GM21723 (cell line): ENCODE results near the gene SLC17A5.
"Not testable (repeated sequence)": the region's sequence is repeated elsewhere in the genome, so short reads cannot be mapped to it uniquely, and the experiment has no call there.

Experiments used
- ATAC-seq: cut with Tn5 transposase; IDR thresholded peaks from one replicate; pipeline ENCODE4 v1.9.1; 2021; ENCODE audit warnings: mild to moderate bottlenecking, moderate library complexity; ENCODE audit not compliant: unreplicated experiment

SLC17A5 gene

GRCh38 chr6:73566954-73567591 is 86.7 kb downstream of the SLC17A5 start:
- ATAC-seq = no peak

DNA sequence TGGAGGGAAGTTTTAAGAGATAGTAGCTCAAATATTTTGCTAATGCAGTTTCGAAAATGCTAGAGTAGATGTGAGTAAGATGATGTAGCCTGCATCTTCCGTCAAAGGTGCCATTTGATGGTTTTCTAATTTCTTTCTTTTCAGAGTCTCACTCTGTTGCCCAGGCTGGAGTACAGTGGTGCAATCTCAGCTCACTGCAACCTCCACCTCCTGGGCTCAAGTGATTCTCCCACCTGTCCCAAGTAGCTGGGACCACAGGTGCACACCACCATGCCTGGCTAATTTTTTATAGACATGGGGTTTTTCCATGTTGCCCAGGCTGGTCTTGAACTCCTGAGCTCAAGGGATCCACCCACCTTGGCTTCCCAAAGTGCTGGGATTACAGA is 87.3 kb downstream of the SLC17A5 start:
- not testable (repeated sequence) for ATAC-seq

DNA sequence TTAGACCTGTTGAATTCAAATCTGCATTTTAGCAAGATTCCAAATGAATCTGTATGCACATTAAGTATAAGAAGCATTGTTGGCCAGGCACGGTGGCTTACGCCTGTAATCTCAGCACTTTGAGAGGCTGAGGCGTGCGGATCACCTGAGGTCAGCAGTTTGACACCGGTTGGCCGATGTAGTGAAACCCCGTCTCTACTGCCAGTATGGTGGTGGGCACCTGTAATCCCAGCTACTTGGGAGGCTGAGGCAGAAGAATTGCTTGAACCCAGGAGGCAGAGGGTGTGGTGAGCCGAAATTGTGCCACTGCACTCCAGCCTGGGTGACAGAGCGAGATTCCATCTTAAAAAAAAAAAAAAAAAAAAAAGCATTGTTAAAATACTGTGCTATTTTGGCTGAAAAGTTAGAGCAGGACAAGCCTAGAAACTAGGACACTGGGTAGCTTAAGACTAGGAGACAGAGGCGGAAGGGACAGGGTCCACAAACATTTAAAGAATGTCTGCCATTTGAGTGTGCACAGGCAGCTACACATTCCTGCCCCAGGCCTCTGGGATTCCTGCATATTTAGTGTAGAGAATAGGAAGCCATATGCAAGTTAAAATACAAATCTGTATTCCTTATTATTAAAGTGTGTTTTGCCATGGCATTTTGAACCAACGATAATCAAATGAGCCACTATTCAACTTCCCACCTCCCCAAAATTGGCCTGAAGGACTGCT is 87.9 kb downstream of the SLC17A5 start:
- ATAC-seq = no peak

GRCh38 chr6:73564578-73565345 is 89.0 kb downstream of the SLC17A5 start:
- no peak for ATAC-seq

DNA sequence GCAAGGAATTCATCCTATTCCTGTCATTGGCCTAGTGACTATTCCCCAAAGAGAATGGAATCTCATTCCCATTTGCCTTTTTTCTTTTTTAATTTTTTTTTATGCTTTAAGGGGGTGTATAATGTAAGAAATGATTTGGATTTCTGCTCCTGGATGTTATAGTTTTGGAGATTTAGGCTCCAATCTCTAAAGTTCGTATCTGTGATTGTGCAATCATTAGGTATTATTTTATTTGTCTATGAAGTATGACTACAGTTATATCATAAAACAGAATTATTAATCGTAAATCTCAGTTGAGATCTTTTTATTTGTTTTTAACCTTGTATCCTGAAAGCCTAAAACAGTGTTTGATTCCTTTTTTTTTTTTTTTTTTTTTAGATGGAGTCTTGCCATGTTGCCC is 91.2 kb downstream of the SLC17A5 start:
- ATAC-seq = no peak

- peak; percentile 70 for ATAC-seq
These were observed 92.9 kb downstream of the SLC17A5 start for GRCh38 chr6:73560853-73561407.

GRCh38 chr6:73560182-73560732 is 93.5 kb downstream of the SLC17A5 start:
- peak; percentile 48 for ATAC-seq

DNA sequence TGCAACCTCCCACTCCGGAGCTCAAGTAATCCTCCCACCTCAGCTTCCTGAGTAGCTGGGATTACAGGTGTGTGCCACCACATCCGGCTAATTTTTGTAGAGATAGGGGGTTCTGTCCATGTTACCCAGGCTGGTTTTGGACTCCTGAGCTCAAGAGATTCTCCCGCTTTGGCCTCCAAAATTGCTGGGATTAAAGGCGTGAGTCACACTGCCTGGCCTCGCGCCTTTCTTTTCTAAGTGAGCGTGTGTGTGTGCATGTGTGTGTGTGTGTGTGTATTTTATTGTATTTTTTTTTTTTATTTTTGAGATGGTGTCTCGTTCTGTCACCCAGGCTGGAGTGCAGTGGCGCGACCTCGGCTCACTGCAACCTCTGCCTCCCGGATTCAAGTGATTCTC is 94.4 kb downstream of the SLC17A5 start:
- ATAC-seq = not testable (repeated sequence)

DNA sequence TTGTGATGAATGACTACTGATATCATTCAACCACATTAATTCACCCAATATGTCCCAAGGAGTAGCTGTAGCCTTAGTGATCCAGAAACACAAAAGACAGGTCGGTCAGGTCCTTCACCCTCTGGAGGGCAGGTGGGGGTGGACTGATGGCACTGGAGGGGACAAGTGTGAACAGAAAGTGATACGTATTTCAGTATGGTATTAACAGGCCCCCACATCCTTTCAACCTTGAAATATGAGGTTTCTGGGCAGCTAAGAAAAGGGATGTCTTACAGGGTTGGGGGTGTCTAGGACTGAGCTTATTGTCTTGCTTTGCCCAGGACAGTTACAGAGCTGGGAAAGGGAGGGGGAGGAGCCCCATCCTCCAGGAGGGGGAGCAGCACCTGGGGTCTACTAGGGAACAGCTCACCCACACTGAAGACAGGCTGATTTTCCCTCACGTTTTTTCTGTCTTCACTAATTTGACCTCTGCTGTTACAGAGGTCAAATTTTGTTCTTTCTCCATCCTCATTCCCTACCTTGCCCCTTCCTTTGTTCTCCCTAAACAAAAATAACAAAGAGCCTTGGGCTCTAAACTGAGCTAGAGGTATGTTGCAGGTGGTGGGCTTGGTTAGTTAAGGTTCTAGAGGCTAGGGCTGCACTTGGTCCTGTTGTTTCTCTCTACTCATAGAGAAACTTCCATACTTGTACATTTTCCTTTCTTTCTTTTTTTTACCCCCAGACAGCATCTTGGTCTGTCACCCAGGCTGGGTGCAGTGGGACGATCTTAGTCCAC is 95.0 kb downstream of the SLC17A5 start:
- no peak for ATAC-seq

- no peak for ATAC-seq
These were observed 97.0 kb downstream of the SLC17A5 start for GRCh38 chr6:73556836-73557235.

GRCh38 chr6:73555380-73555949 is 98.3 kb downstream of the SLC17A5 start:
- ATAC-seq = not testable (repeated sequence)

DNA sequence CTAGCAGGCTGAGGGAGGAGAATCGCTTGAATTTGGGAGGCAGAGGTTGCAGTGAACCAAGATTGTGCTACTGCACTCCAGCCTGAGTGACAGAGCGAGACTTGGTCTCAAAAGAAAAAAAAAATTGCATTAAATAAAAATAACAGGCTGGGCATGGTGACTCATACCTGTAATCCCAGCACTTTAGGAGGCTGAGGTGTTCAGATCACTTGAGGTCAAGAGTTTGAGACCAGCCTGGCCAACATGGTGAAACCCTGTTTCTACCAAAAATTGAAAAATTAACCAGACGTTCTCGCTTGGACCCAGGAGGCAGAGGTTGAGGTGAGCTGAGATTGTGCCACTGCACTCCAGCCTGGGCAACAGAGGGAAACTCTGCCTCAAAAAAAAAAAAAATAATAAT is 102.7 kb downstream of the SLC17A5 start:
- not testable (repeated sequence) for ATAC-seq

GRCh38 chr6:73548458-73549446 is 105.0 kb downstream of the SLC17A5 start:
- no peak for ATAC-seq

GRCh38 chr6:73547036-73547435 is 106.8 kb downstream of the SLC17A5 start:
- ATAC-seq = no peak
